GM18870 (cell line): ENCODE results near the gene CHN2.

Source experiments
- ATAC-seq: cut with Tn5 transposase; IDR thresholded peaks from one replicate; pipeline ENCODE4 v1.9.1; 2021; ENCODE audit warnings: moderate library complexity; ENCODE audit not compliant: unreplicated experiment

The CHN2 gene

DNA sequence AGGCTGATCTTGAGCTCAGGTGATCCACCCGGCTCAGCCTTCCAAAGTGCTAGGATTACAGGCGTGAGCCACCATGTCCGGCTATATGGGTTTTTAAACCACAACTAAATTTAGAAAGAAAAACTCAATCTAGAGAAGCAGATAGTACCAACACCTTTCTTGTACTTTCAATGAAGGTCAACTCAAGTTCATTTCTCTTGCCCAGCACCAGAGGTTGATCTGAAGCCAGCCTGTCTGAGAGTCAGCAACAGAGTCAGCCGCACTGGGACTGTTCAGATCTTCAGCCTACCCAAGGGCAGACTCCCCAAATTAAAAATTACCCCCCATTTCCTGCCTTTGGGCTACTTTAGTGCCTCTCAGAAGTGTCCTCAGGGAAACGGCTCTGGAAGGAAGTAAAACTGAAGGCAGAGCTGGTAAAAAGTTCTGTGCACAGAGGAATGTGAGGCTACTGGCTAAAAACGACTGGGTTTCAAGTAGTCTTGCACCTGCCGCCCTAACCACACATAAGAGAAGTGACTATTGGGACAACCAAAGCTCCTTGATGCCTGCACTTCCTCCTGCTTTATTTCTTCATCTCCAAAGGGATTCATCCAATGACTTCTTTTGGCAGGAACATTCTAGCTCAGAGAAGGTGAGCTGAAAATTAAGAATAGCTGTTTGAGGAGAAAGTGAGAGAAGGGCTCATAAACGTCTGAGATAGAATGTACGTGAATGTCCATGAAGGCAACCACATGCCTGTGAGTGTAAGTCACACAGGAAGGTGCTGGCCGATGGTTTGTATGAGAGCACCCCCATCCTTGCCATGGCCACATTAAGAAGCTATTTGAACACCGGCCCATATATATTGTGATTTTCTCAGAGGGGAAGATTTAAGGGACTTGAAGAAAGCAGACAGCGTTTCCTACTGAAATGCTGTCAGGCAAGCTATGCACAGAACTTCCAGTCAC is 226.7 kb downstream of the CHN2 start:
- ATAC-seq, result no peak

DNA sequence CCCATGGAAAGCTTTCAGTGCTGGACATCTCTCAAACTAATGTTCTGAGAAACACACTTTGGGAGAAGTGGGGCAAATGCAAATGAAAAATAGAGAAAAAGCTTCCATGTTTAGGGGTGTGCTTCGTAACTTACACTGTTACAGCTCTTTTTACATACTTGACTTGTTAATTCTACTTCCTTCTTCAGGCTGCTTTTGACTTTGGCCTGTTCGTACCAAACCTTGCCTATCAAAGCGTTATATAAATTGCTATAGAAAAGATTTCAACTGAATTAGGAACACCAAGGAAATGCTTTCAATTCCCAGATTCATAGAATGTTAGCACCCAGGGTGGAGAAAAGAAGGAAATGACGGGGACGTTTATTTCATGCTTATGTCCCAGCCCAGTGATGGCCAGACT is 228.3 kb downstream of the CHN2 start:
- no peak for ATAC-seq

GRCh38 chr7:29424295-29424983 is 229.9 kb downstream of the CHN2 start:
- no peak for ATAC-seq

DNA sequence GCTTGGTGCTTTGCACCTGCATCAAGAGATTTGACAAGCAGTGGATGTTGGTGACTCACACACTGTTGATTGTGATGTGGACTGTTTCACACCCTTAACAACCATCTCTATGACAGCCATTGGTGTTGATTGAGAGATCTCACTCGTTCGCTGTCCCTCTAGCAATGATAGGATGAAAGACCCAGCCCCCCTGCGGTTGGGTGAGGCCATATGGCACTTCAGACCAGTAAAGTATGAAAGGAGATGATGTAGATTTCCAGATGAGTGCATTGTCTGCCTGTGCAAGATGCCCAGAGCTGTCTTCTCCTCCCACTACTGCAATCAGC is 230.4 kb downstream of the CHN2 start:
- no peak for ATAC-seq

DNA sequence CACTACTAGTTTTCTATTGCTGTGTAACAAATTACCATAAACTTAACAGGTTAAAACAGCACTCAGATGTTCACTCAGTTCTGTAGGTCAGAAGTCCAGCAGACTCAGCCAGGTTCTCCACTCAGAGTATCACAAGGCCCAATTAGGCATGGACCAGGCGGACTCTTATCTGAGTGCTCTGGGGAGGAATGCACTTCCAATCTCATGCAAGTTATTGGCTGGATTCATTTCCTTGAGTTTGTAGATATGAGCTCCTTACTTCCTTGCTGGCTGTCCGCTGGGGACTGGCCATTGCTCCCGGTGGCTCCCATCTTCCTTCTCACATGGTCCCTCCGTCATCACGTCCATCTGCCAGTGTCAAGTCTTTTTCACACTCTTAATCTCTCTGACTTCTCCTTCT is 232.0 kb downstream of the CHN2 start:
- no peak for ATAC-seq

DNA sequence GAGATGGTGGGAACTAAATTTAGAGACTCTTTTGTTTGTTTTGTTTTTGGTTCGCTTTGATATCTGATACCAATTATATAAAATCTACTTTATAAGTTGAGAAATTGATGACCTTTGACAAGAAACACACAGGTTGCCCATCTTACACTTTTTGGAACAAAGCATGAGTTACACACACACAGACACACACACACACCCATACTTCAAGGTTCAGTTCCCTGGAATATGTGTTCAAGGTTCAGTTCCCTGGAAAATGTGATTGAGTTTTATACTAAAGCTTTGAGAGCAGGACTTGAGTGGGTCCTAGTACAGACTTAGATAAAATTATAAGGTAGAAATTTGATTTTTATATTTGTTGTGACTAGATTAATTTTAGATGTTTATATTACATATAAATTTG is 234.8 kb downstream of the CHN2 start:
- no peak for ATAC-seq

GRCh38 chr7:29430279-29430949 is 235.8 kb downstream of the CHN2 start:
- ATAC-seq, result no peak

- no peak for ATAC-seq
These were observed 237.1 kb downstream of the CHN2 start for GRCh38 chr7:29431686-29432085.

GRCh38 chr7:29432721-29433120 is 238.1 kb downstream of the CHN2 start:
- no peak for ATAC-seq

GRCh38 chr7:29434380-29434768 is 239.8 kb downstream of the CHN2 start:
- no peak for ATAC-seq

DNA sequence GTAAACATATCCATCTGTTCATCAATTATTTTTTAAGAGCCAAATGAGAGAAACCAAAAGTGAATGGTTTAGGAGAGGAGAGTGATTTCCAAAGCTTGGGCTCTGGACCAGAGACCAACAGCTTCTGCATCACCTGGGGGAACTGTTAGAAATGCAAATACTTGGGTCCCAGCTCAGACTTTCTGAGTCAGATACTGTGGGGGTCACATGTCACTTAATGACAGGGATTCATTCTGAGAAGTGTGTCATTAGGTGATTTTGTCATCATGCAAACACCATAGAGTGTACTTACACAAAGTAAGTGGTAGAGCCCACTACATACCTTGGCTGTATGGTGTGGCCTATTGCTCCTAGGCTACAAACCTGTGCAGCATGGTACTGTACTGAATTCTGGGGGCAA is 240.6 kb downstream of the CHN2 start:
- peak; percentile 49 for ATAC-seq

DNA sequence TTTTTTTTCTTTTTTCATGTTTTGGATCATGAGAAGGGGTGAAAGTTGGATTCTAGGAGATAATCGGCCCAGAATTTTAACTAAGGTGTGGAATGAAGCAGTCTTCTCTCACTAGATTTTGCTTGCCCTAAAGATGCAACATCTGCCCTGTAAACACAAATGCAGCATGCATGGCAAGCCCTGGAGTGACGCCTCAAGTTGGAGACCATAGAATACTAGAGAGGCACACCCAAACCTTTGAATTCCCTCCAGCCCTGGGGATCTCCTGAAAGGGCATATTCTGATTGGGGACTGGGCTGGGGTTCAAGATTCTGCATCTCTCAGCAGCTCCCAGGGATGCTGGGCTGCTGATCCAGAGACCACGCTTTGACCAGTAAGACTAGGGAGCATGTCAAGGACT is 241.3 kb downstream of the CHN2 start:
- ATAC-seq, result no peak

- ATAC-seq, result no peak
These were observed 247.6 kb downstream of the CHN2 start for GRCh38 chr7:29442146-29442545.

DNA sequence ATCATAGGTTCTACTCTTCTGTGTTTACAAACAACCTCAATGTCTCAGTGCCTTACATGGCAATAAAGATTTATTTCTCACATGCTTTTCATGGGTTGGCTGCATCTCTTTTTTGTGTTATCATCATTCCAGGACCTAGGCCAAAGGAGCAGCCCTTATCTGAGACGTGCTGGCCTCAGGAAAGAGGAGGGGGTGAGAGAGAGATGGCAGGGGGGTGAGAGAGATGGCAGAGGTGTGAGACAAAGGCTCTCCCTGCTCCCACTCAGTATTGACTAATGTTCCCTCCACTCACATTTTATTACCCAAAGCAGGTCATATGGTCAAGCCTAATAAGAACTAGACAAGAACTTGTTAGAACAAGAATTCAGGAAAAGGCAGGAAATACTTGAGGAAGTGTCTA is 249.0 kb downstream of the CHN2 start:
- no peak for ATAC-seq

GRCh38 chr7:29444267-29444666 is 249.7 kb downstream of the CHN2 start:
- ATAC-seq, result no peak

GRCh38 chr7:29445736-29446135 is 251.2 kb downstream of the CHN2 start:
- no peak for ATAC-seq

DNA sequence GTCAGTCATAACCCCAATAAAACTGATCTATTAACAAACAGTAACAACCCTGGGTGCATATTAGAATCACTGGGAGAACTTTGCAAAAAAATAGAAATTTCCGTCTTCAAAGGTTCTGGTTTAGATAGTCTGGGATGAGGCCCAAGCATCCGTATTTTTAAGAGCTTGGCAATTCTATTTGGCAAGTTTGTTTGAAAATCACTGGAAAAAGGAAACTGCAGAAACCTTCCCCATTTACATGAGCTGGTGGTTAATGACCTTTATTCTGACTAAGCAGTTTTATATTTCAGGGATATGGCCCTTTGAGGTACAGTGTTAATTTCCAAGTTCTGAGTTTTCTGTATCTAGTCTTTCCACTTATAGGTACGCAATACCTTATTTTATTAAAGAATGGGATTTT is 253.3 kb downstream of the CHN2 start:
- ATAC-seq, result no peak

GRCh38 chr7:29449569-29450260 is 255.1 kb downstream of the CHN2 start:
- ATAC-seq, result no peak

DNA sequence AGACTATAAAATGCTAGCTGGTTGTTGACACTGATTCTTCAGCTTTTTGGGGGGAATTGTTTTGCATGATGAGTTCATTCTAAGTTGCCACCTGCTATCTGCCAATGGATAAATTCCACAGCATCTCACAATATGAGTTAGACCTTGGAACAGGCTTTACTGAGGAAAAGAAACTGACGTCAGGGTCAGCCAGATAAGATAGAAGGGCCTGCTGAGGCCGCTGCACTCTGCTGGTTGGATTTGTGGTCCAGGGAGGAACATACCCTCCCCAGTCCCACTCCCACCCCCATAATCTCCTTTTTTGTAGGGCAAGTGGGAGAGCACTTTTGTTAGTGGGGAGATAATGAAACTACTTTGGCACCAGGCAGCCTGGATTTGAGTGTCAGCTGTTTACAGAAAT is 258.4 kb downstream of the CHN2 start:
- ATAC-seq, result no peak

DNA sequence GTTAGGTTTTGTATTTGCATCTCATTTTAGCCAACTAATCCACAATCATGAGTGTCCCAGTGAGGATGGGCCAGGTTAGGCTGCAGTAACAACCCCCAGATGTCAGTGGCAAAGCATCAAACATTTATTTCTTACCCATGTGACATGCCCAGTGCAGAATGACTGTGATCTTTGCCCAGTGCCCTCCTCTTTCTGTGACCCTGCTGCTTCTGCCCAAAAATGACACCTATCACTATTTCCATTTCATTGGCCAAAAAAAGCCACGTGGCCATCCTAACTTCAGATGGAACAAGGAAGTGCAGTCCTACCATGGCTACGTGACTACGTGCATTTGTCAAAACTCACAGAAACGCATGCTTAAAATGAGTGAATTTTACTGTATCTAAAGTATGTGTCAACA is 259.9 kb downstream of the CHN2 start:
- ATAC-seq, result no peak

- no peak for ATAC-seq
These were observed 260.4 kb downstream of the CHN2 start for GRCh38 chr7:29454899-29455451.
